GM19023 (cell line): ENCODE measurements around the gene DCAF8.

Source experiments
- ATAC-seq: cut with Tn5 transposase; IDR thresholded peaks from one replicate; pipeline ENCODE4 v1.9.1; 2021; ENCODE audit warnings: mild to moderate bottlenecking, moderate library complexity; ENCODE audit not compliant: unreplicated experiment

DCAF8 gene

DNA sequence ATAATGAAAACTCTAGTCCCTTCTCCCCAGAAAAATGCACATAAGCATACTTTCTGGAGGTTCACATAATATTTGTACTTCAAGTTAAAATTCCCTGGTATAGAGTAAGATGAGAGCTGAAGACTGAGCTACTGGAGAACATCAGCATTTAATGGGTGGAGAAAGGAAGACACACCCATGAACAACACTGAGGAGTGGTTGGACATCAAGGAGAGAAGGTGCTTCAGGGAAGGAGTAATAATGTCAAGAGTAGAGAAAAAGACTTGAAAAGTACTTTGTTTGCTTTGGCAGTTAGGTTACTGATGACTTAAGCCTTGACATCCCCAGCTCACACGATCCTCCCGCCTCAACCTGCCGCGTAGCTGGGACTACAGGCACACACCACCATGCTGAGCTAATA, 35.3 kb downstream of the DCAF8 start:
- no peak for ATAC-seq

DNA sequence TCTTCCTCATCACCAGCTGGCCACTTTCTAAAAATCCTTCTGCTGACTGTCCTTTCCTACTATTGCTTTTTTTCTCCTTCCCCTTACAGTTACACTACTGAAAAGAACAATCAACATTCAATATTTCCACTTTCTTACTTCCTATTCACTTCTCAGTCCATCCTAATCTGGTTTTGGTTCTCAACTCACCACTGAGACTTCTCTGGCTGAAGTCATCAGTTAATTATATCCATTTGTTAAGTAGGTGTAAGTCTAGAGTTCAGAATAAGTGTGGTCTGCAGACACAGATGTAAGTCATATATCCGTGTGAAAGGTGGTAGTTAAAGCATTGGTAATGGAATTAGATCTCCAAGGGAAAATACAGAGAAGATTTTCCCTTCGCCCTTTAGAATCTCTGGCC, 35.7 kb downstream of the DCAF8 start:
- no peak for ATAC-seq

- ATAC-seq: no peak
Observed at GRCh38 chr1:160225345-160225744, 37.0 kb downstream of the DCAF8 start.

DNA sequence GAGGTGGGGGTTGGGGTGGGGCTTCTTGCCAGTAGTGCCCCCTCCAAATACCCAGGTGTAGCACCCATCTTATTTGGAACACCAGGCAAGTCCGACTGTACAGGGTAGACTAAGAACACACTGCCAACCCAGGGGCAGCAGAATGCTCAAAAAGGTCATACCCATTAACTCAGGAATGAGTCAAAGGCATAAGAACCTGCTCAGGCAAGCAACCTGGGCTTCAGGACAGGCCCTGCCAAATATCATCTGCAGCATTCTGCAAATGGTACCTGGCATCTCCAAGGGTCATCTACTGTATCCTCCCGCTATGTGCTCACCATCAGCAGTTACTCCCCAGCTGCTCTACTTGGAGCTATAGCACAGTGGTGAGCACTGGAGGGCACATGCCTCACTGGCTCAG, 37.7 kb downstream of the DCAF8 start:
- ATAC-seq: no peak

GRCh38 chr1:160222546-160222945, 39.8 kb downstream of the DCAF8 start:
- no peak for ATAC-seq

GRCh38 chr1:160221089-160221488, 41.3 kb downstream of the DCAF8 start:
- no peak for ATAC-seq

- no peak for ATAC-seq
Observed at GRCh38 chr1:160220301-160220700, 42.0 kb downstream of the DCAF8 start.

DNA sequence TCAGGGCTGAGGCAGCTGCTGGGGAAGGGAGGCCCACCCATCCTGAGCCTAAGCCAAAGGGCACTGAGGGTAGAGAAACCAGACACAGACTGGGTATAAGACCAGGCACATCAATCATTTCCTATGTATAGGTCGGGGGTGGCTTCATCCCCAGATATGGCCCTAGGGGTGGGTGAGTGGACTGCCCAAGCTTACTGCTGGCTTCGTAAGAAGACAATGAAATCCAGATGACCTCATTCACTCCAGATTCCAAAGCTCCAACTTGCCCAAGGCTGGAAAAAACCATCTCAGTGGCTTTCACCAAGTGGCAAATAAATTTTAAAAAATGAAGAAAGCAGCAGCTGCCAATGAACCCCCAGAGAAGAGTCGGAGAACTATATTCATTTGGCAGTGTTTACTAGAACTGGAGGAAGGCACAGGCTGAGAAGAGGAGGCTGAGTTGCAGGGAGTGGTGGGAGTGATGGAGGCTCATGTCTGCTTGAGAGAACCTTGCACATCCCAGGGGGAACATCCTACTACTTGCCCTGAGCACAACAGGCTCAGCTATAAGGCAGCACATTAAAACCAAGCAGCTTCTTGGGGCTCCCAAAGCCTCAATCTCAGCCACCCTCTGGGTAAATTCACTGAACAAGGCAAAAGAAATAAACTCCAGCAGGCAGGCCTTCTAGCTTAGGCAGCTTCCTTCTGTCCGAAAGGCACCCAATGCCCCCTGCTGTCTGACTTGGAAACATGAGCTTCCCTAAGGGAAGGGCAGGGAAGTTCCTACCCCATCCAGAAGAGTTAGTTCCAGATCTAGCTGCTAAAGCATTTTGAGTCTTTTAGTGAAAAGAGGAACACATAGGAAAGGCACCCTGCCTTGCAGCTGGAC, 43.1 kb downstream of the DCAF8 start:
- ATAC-seq: no peak

DNA sequence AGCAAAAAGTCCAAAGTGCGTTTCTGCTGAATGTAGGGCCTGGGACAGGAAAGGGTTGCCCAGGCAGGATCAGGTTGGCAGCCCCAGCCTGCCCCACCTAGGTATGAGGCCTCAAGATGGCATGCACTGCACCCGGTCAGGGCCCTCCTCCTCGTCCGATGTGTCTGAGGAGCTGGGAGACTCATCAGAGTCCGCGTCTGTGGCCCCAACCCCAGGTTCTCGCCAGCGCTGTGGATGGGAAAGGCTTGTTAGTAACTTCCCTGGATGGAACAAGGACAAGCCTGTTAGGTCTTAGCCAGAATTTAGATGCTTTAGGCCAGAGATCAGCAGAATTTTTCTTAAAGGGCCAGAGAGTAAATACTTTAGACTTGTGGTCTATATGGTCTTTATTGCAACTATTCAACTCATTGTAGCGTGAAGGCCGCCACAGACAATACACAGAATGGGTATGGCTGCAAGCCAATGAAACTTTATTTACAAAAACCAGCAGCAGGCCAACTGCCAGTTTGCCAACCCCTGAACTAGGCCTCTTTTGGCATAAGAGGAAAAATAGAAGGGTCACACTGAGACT, 44.8 kb downstream of the DCAF8 start:
- no peak for ATAC-seq

- ATAC-seq: no peak
Observed at GRCh38 chr1:160216301-160216700, 46.0 kb downstream of the DCAF8 start.

GRCh38 chr1:160214481-160215140, 47.7 kb downstream of the DCAF8 start:
- no peak for ATAC-seq

- no peak for ATAC-seq
Observed at GRCh38 chr1:160211046-160211790, 51.1 kb downstream of the DCAF8 start.

GRCh38 chr1:160210561-160210960, 51.8 kb downstream of the DCAF8 start:
- no peak for ATAC-seq

DNA sequence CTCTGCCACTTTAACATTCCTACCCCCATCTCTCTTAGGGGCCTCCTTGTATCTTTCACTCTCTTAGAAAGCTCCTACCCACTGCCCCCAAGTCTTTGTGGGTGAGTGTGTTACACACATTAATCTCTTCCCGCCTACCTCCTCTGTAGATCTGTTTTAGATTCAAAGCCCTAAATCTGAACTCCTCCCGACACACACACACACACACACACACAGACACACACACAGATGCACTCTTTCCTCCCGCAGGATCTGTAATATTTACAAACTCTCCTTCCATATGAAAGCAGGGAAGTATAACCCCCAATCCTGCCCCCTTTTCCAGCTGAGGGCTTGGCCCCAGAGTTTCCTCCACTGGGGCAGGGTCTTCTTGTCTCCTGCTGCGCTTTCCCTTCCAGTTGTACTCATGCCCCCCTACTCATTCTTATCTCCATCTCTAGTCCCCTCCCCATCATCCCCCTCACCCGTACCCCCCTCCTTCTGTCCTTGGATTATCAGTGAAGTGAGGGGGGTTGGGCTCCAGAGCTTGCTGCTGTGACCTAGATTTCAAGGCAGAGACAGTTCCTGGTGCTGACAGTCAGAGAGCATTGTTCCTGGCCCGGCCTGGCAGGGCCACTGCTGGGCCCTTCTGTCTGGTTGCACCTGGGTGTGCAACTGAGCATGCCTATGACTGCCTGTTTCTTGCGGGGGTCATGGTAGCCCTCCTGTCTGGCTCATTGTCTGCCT, 52.9 kb downstream of the DCAF8 start:
- ATAC-seq: no peak

- ATAC-seq: no peak
Observed at GRCh38 chr1:160208557-160209320, 53.6 kb downstream of the DCAF8 start.

DNA sequence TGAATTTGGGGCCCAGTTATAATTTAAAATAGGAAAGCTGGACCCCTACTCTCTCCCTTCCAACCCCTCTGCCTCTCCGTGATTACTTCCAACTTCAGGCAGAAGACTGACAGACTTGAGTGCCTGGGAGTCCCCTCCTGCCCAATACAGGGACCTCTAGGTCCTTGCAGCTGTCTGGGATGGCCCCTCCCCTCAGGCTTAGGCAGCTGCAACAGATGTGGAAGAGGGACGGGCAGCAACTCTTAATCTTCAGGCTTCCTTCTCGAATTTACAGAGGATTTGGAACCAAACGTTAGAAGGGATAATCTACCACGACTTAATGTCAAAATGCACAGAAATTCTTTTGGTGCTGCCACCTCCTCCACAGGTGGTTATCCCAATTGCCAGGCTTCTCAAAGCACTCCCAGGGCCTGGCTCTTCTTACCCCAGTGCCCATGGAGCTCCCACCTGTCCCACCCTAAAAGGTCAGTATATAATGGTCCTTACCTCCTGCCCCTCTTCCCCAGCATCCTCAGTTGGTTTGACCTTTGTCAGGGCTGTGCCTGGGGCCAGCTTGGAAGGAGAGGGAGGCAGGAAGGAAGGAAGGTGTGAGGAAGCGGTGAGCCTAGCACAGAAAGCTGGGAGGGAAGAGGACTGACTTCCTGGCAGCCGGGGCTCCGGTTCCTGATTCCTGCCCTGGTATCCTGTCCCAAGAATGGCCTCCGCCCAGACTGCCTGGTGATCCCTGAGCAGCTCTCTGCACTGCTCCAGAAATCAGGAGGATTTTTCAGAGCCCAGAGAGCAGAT, 54.4 kb downstream of the DCAF8 start:
- ATAC-seq: no peak

DNA sequence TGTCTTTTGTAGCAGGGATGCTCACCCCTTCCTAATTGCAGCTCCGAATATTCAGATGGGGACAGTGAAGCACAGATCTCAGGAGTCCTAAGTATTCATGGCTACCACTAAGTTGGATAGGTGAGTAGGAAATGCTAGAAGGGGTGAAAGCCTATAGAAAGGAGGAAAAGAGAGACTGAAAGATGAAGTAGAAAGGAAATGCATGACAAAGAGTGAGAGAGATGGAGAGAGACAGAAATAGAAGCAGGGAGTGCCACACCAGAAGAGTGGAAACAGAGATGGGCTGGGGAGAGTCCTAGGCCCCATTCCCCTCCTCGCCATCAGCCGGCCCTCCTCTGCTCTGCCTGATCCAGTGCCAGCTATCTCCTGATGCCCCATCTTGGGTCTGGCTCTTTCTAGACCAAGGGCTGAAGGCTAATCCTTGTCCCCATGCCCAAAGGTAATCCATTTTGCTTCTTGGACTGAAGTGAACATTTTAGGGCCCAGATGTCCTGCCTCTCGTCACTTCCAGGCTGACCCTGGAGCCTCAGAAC, 55.2 kb downstream of the DCAF8 start:
- no peak for ATAC-seq

DNA sequence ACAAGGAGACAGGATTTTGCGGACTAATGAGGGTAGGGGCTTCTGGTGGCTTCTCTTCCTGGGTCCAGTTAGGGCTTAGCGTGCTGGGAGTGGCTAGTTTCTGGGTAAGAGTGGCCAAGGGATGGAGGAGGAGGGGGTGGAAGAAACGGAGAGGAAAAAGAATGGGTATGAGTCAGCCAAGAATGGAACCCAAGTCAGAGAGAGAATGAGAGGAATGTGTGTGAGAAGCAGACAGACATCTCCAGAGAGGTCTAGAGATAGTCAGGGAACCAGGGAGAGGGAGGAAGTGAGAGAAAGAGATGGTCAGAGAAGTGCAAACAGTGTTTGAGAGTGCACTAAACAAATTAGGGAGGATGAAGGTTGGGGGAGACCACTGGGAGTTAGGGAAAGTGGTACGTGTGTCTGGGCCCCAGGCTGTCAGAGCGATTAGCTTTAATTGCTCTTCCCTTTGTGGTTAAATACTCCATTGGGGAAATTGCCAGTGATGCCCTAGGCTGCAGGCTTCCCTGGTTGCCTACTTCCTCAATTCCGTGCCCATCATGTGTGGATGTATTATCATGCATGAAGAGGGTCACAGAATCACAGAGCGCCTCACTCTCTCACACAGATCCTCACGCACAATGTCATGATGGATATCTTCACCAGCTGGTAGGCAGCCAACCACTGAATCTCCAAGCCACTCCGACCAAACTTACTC, 55.8 kb downstream of the DCAF8 start:
- ATAC-seq: no peak
